ENCODE data around the gene ABO.
"Not testable (repeated sequence)": the region's sequence is repeated elsewhere in the genome, so short reads cannot be mapped to it uniquely, and the experiment has no call there.

The ABO gene

DNA sequence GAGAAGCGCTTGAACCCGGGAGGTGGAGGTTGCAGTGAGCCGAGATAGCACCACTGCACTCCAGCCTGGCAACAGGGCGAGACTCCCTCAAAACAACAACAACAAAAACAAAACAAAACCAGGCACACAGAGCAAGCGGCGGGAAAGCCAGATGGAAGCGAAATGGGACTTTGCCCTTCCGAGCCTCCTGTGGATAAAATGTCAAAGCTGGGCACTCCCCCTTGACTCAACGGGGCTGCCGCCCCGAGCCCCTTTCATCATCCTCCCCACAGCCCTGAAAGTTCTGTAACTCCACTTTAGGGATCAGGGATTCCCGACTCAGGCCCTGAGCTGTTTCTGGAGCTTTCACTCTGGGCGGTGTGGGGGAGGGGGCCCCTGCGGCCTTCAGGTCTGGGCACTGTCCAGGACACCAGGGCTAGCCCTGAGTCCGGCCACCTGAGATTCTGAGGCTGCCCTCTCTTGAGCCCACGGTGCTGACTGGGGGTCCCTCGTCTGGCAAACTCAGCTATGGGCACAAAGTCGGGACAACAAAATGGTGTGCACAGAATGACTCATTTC, 35.4 kb downstream of the ABO start:
- no peak for DNase-seq

DNA sequence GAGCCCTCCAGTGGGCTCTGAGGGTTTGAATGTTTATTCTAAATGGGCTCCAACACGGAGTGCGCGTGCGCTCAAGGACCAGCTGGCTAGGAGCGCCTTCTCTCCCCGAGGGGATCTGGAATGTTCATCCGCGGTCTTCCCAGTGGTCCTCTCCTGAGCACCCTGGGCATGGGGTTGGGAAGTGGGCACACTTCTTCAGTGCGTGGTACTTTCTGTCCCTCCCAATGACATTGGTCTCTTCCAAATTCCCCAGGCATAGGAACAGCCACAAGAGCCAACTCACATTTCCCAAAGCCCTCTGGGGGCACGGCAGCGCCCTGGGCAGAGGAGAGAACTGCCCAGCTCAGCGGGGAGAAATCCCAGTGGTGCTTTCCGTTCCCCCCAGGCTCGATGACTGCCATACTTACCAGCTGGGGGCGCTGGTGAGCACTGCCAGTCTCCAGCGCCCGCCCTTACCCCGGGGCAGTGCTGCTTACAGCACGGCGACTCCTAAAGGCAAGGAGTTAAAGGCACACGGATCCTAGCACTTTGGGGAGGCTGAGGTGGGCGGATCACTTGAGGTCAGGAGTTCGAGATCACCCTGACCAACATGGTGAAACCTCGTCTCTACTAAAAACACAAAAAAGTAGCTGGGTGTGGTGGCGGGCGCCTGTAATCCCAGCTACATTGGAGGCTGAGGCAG, 36.0 kb downstream of the ABO start:
- DNase-seq, result peak; percentile 44

DNA sequence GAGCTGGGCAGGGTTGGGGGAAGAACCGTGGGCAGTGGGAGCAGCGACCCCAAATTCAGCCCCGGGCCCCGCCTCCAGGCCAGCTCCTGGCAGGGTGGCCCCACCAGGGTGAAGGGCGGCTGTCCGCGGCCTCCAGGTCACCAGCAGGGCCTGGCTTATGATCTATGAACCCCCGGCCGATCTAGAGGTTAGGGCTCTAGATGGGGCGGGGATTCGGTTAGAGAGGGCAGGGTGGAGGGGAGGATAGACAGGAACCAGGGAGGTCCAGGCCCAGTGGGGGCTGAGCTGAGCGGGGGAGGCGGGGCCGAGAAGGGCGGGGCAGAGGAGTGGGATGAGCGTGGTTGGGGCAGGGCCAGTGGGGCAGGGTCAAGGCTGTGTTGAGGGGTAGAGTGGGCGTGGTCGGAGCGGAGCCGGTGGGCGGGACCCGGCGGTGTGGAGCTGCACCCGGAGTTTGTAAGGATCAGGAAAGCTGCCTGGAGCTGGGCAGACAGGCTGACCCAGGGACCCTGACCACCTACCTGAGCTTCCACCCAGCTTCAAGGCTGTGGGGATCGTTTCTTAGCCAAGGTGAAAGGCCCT, 36.6 kb downstream of the ABO start:
- no peak for DNase-seq

DNA sequence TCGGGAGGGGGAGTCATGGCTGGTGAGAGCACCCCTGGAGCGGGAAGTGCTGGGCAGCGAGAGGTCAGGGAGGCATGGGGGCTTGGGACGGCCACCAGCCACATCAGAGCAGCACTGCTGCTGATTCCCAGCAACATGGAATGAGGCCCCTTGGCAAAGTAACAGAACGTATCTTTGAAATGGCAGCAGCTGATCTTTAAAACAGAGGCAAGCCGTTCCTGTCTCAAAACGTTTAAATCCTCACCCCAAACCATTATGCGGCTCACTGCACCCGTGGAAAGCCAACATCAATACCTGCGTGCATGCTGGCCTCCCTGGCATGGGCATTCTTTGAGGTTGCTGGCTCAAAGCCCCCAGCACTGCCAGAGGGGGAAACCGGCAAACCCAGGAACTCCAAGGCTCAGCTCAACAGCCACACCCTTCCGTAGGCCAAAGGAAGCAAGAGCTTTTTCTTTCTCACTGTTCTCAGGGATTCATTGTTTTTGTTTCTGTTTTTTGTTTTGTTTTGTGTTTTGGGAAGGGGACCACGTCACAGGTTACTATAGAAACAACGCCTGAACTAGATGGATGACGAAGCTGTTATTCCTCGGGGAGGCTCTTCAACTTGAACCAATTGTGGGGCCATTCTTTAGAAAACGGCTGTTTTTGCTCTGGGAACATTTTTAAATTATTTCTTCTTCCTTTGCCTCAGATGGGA, 37.8 kb downstream of the ABO start:
- DNase-seq, result no peak

DNA sequence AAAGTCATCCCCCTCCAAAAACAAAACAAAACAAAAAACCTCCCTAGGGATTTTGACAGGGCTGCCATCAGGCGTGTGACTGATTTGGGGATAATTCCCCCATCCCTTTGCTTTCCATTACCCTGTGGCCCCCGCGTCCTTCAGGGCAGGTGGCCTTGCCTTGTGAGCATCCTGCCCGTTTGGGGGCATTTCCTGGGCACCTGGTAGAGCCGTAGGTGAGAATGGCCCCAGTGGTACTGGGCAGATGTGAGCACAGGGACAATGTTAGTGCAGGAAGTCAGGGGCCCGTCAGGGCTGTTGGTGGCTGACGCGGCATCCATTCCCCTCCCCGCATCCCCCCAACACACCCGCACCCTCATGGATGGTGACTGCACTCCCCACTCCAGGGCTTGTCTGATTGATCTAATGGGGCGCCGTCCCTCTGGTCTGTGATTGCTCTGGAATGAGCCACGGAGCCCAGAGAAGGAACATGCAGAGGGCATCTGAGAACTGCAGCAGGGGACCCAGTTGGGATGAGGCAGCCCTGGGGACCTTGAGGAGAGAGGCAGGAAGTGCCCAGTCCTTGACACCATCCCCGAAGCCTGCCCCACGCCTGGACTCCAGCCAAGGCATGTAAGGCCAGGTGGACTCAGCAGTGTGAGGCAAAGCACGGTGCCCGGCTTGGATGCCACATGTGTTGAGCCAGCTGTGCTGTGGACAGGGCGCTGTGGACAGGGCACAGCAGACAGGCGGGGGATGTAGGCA, 38.5 kb downstream of the ABO start:
- peak; percentile 7 for DNase-seq

DNA sequence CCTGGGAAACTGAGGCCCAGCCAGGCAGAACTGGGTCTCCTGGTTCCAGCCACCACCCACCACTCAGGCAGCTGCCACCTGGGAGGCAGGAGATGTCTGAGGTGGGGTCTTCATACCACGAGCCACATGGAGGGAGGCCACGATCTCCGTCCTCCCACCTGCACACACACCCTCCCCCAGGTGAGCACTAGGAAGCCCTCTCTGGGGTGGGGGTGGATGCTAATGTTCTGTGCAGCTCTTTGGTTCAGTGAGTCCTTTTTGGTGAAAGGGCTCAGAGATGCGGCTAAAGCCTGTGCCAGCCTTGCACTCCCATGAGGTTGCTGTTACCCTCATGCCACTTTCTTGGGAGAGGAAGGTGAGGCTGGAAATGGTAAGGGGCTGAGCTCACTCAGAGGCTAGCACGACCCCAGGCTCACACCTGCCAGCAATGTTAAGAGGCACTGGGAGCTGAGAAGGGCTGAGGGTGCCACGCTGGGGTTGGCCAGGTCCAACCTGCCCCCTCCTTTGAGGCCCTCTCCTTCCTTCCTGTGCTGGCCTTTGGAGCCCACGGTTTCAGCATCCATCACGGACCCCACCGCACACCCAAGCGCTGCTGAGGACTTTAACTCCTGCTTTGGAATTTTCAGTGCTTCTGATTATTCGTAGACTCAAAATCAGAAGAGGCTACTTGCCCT, 39.3 kb downstream of the ABO start:
- DNase-seq, result no peak

DNA sequence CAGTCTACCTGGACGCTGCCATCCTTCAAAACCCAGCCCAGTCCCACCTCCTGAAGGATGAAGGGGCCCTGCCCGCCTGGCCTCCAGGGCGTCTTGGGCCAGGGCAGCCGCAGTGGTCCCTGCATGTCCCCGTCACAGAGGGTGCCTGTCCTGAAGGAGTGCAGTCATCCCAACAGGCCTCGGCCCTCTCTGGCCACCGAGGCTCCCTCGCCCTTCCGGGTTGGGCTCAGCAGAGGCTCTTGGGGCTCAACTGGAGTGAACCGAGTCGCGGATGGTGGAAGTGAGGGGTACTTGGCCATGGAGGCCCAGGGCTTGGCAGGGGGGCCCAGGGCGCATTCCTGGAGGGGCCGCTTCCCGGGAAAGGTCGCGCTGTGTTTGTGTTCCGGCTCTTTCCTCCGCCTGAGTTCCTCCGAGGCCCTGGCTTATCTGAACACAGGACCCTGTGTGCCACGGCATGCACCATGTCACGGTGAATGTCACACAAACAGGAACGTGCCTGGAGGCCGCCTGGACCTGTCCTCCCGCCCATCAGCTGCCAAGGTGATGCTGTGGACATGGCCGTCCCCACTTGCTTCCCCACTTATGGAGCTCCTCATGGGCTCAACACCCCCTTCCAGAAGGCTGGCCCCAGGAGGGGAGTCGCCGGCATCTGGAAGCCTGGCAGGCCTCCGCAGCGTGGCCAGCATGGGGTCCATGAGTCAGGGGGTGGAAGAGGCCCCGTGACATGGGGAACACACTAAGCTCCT, 40.3 kb downstream of the ABO start:
- DNase-seq, result no peak

DNA sequence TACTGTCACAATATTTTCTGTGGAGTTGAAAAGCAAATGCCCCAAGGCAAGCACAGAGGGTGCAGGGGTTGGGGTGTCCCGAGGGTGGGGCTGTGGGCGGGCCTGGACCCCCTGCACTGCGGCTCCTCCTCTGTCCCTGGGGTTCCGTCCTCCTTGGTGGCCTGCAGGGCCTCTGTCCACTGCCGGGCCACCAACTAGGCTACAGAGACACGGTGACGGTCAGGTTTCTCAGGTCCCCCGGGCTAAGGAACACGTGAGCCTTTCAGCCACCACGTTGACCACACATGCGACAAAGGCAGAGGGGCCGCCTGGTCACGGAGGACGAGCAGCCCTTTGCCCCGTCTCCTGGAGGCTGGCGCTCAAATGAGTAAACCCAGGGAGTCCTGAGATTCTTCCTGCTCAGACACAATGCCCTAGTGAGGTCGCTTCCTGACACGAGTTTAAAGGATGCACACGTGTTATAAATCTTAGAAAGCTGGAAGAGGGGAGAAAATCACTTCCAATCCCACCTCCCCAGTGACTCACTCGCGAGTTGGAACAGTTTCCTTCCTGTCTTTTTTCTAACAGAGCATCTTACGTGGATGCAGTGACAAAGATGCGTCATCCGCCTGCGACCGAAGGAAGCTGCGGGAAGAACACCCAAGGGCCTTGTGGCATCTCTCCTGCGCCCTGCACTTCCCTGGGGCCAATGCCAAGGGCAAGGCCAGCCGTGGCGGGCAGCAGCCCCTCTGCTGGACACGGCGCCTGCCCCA, 41.1 kb downstream of the ABO start:
- no peak for DNase-seq

DNA sequence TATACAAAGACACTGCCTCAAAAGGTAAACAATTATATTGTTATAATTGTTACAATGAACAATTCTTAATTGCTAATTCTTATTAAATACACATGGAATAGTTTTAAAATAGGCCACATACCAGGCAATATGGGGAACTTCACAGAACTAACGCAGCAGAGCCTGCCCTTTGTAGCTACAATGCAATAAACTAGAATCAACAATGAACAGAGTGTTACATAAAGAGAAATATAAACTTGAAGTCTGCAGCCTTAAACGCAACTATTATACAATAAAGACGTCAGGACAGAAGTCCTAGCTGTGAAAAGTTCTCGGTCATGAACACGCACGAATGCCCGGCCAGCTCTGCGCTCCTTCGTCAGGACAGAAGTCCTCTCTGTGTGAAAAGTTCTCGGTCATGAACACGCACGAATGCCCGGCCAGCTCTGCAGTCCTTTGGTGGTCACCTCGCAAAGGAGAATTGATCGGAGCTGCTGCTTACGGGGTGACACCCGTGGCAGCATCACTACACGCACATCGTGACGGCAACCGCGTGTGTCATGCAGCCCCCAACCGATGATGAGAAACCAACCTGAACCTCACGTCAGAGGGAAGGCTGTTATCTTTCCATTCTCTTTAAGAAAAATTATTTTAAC, 43.0 kb downstream of the ABO start:
- not testable (repeated sequence) for DNase-seq

DNA sequence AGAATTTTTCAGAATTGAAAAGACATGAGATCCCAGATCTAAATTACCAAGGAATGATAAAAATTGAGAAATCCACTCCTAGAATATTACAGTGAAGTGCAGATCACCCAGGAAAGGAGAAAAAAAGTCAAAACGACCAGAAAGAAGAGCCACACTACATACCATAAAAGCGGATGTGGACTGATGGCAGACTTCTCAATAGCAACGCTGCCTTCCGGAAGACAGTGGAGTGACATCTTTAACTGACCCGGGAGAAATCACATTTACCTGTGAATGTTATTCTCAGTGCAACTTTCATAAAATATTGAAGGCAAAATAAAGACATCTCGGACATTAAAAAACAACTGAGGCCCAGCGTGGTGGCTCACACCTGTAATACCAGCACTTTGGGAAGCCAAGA, 44.5 kb downstream of the ABO start:
- not testable (repeated sequence) for DNase-seq

DNA sequence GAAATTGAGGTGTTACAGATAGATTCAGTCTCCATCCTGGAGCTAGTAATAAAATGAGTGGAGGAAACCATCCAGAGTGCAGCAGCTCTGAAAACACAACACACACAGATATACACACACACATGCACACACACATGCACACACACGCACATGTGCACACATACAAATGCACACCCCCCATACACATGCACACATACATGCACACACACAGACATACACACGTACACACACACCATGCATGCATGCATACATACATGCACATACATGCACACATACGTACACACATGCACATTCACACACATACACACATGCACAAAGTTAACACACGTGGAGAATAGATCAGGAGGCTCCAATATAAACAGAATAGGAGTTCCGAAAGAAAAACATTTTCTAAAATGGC, 44.9 kb downstream of the ABO start:
- no peak for DNase-seq

DNA sequence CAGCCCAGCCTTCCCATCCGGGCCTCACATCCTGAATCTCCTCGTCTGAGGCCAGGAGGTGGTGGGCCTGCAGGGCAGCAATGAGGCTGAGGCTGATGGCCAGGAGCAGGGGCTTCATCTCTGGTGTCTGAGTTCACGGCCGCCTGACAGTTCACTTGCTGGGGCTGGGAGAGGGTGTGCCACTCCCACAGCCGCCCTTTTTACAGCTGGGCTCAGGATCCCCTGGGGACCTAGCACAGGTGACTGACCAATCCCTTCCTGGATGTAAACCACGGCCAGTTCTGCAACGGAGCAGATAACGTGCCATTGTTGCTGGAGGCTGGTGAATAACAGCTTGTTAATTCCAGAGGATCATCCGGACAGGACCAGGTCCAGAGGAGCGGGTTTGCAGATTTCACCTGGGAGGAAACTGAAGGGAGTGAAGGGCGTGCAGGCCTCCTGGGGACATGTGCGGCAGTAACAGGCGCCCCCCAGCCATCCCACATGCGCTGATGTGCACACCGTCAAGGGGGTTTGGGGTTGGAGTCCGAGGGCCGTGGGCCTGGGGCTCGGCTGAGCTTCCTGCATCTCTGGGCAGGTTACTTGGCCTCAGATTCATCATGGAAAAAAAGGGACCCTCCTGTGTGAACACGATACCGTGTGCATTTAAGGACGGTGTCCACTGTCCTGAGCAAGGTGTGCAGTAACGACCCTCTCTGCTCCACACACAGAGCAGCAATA, 46.4 kb downstream of the ABO start:
- DNase-seq, result not testable (repeated sequence)

DNA sequence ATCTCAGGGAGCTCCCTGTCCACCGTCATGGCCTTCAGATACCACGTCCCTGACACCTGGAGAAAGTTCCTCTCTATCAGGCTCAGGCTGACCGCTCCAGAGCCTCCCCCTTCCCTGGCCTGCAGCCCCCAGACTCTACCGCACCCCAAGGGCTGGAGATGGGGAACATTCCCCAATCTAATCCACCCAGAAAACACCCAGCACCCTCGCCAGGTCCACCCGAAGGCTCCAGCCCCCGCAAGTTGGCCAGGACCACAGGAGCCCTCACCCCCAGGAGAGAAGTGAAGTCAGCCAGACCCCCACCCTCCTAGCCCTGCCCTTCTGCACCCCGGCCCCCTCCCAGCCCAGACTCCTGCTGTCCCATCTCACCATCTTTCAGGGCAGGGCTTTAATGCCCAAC, 47.0 kb downstream of the ABO start:
- DNase-seq, result not testable (repeated sequence)

DNA sequence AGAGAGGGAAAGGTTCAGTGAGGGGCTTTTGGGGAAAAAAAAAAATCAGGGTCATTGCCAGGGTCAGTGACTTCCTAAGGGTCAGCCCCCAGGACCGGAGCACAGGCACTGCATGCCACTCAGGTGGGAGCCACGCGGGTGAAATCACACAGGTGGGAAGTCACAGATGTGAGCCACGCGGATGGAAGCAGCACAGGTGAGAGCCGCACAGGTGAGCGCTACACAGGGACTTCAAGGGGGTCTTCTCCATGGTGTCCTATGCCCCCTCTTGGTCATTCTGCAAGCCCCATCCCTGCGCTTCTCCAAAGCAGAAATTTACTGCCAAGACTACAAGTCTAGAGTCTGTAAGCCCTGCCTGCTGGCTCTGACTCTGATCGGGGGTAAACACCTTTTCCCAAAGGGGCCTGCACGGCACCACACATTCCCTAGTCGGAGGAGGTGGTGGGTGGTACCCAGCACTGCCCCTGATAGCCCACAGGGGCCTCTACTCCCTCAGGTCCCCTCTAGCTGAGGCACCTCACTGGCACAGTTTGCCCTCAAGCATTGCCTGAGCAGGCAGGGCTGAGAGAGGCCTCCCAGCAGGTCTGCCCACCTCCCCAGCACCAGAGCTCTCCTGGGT, 47.6 kb downstream of the ABO start:
- DNase-seq, result no peak

DNA sequence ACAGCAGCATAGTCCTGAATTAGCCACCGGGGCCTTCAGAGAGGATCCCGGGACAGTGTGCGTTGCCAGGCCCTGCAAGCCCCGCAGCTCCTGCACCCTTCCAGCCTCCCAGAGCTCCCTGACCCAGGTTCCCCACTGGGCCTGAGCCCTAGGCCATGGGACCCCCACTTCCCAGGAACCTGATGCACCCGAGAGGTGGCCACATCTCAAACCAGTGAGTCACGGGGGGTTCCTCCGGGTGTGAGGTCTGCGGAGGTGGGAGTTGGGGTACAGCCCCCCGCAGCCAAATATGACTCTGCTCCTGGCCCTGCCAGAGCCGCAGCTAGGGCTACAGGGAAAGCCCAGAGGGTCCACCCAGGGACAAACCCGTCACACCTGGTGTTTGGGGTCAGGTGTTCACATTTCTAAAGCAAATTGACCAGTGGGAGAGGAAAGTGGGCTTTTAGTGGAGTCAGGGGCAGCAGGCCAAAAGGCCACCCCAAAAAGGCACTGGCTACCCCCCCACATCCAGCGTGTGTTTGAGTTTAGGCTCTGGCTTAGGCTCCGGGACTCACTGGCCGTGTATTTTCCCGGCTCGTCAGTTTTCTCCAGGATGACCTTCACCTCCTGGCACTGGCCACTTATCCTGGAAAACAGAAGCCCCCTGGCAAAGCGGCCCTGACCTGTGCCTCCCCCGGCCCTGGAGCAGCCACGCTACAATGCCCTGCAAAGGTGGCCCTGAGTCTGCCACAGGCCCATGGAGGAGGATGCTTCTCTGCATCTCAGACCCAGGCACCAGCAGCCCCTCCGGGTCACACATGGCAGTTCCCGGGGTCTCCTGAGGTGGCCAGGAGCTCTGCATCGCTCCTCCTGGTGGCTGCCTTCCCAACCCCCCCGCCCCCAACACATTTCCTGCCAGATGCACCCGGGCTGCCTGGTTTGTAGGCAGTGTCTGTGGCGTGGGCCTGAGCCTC, 48.5 kb downstream of the ABO start:
- DNase-seq, result no peak

DNA sequence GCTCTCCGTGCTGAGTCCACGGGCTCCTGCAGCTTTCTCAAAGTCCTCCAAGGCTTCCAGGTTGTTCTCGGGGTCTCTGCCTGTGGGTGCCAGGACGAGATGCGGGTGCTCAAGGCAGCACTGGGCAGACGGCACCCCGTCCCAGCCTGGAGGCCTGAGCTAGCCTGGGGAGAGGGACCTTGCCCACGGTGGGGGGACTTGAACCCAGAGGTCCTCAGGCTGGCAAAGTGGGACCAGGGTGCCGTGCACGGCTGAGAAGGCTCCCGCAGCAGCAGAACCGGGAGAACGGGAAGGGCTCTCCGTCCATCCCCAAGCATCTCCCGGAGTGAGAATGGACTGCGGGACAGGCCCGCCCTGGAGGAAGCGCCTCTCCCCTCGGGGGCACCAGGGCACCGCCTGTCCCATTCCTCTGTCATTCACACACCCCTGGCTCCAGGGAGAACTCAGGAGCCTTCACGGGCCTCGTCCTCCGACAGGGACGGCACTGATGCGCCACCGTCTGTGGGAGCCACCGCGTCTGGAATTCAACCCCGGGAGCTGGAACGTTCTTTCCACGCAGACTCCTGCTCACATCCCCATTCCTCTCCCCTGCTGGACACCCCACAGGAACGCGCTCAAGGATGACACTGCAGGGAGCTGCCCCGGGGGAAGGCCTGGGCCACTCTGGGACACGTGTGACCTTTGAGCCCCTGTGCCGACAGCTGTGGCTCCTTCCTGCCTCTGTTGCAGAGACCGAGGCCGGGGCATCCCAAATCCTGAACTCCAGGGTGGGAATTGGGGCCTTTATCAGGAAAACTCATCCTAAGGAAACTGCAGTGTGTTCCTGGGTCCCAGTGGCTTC, 49.6 kb downstream of the ABO start:
- no peak for DNase-seq

DNA sequence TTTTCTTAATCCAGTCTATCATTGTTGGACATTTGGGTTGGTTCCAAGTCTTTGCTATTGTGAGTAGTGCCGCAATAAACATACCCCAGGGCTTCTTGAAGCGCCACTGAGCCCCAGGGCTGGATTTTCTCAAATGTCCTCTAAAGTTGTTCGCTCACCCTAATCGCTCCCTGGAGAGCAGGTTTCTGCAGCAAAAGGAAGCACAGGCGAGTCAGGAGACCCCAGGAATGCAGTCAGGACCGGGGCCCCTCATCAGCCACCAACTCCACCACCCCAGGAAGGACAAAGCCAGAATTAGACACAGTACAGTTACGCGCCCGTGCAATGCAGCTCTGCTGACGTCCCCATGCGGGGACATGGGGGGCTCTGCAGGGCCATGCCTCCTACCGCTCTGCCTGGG, 50.2 kb downstream of the ABO start:
- no peak for DNase-seq
